Hair follicle dermal papilla cell (primary cell): ENCODE measurements around the gene ATP2B1. TPM values are rescaled to one million over a fixed set of nuclear protein-coding genes. Genes with fewer than 3 reads are reported as not detected.
A peak's percentile ranks its signal among the peaks of the same experiment; 100 is the strongest.

ENCODE experiments used
- small RNA-seq: library from RNA; depleted of rRNA; stranded (forward); fragments of <200 nt; gene quantifications from one replicate; pipeline ENCODE3, GENCODE V24; 2012
- total RNA-seq: library from RNA; depleted of rRNA; stranded (reverse); fragments of >200 nt; gene quantifications from 2 replicates; pipeline ENCODE4 v1.2.3, GENCODE V29; 2012

ATP2B1 gene
- total RNA-seq = 90.1 and 101 TPM in 2 replicates

DNA sequence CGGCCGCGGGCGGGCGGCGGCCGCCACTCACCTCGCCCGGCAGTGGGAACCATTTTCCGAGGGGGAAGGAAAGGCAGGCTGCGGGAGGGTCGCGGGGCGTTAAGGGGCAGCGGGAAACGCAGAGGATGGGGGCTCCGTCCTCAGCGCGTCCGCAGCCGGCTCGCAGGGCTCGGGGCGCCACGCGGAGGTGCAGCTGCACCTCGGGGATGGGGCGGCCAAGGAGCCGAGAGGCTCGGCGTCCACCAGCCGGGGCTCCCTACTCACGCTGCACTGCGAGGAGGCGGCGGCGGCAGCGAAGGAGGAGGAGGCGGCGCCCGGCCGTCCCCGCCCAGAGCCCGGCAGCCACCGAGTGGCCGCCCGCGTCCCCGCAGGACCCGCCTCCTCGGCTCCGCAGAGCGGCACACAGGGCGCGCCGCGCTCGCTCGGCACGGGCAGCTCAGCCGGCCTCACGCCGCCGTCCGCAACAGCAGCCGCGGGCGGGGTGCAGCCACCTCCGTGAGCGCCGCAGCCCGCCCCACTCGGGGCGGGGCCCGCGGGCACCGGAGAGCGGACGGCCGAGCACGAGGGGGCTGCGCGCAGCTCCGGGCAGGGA is at the start of gene ATP2B1:
ATP2B1 (minus strand) TSS at position 274 of the 592 bp plus-strand sequence. CDS start 52,952 bp downstream, outside the sequence.

Small RNA genes within 50 kb of the gene (small RNA-seq; reads per million reads assigned to genes)
- gene AC025034.2 (not detected), gene RNA5SP365 (1.2 reads per million, percentile 23 among the genes with 10 or more reads in this experiment), gene RNU6-148P (not detected)

Other genes starting within 250 kb of the ATP2B1 start
- 12.1 and 13.8 TPM in 2 replicates for gene GALNT4, start 184.0 kb downstream of the ATP2B1 start, total RNA-seq
- 10.7 and 15.3 TPM in 2 replicates for gene POC1B, start 182.8 kb downstream of the ATP2B1 start, total RNA-seq